ENCODE results near the gene BIRC6. TPM values are rescaled to one million over a fixed set of nuclear protein-coding genes. Genes with fewer than 3 reads are reported as not detected.
"Not testable (repeated sequence)": the region's sequence is repeated elsewhere in the genome, so short reads cannot be mapped to it uniquely, and the experiment has no call there.

BIRC6 gene
- total and polyA plus RNA-seq, 2 donors (not counting 1 experiment from before 2014, with no cell fraction given), result 41.7 to 166 TPM

DNA sequence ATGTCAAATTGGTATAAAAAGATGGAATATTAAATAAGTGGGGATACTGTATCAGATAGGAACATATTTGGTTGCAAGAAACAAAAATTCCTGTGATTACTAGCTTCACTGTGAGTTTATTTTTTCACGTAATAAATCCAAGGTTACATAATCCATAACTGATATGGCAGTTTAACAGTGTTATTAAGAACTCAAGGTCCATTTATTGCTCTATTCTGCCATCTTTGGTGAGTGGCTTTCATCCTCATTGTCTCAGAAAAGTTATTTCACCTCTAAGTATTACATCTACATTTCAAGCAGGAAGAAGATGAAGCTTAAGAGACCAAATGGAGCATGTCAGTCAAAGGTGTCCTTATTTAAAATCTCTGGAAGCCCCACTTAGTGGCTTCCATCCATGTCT lies 41.9 kb upstream of the BIRC6 start:
- no peak for ATAC-seq (ENCODE audit: low read depth)
- Mint-ChIP-seq H3K4me1 (no peaks in the 10 kb centered on the region), H3K9me3 (ENCODE audit: insufficient read depth) (no peaks in the 10 kb centered on the region), H3K27ac (no peak overlapping the region), H3K27me3 (no peaks in the 10 kb centered on the region), H3K4me3 (no peak overlapping the region)
- Histone ChIP-seq H3K4me1 (ENCODE audit: control insufficient read depth in 2 of 2, insufficient read depth in 2 of 2, low read length in 2 of 2) (no peaks in the 10 kb centered on the region), H2AFZ (ENCODE audit: insufficient read depth, low read depth, low read length, poor library complexity, severe bottlenecking) (no peak overlapping the region), H3K36me3 (replicated peaks in 1 of 2; ENCODE audit: control extremely low read depth in 1 of 2, control insufficient read depth in 1 of 2, extremely low read depth in 1 of 2, insufficient read depth in 2 of 2, low read length in 1 of 2) (peaks cover 1 to 5% of the 10 kb centered on the region in 2 experiments), H3K27me3 (replicated peaks in 1 of 4; ENCODE audit: control extremely low read depth in 1 of 4, control insufficient read depth in 3 of 4, insufficient read depth in 4 of 4, low read length in 3 of 4) (no peaks in the 10 kb centered on the region), H3K4me3 (ENCODE audit: control extremely low read depth in 1 of 5, extremely low read depth in 1 of 5, insufficient read depth in 1 of 5, low read depth in 2 of 5, low read length in 4 of 5) (no peak overlapping the region), H3K9me3 (ENCODE audit: control extremely low read depth in 1 of 3, control insufficient read depth in 2 of 3, insufficient read depth in 1 of 3, low read length in 2 of 3) (peaks cover 0 to 2% (median 0%) of the 10 kb centered on the region in 3 donors), H4K20me1 (ENCODE audit: control insufficient read depth, insufficient read depth, low read length, poor library complexity, severe bottlenecking) (no peaks in the 10 kb centered on the region), H3K79me2 (ENCODE audit: control insufficient read depth, insufficient read depth, low read length) (no peaks in the 10 kb centered on the region), H3K27ac (ENCODE audit: low read length in 2 of 2) (no peak overlapping the region), H3K4me2 (replicated peaks; ENCODE audit: low read depth, low read length, poor library complexity, severe bottlenecking) (no peak overlapping the region), H3K9ac (ENCODE audit: low read length) (no peak overlapping the region)
- WGBS (ENCODE audit: insufficient coverage), result no CpG with 5 or more reads among the region's 1 CpG
- no peak for DNase-seq
- TF ChIP-seq, protein P1, sequence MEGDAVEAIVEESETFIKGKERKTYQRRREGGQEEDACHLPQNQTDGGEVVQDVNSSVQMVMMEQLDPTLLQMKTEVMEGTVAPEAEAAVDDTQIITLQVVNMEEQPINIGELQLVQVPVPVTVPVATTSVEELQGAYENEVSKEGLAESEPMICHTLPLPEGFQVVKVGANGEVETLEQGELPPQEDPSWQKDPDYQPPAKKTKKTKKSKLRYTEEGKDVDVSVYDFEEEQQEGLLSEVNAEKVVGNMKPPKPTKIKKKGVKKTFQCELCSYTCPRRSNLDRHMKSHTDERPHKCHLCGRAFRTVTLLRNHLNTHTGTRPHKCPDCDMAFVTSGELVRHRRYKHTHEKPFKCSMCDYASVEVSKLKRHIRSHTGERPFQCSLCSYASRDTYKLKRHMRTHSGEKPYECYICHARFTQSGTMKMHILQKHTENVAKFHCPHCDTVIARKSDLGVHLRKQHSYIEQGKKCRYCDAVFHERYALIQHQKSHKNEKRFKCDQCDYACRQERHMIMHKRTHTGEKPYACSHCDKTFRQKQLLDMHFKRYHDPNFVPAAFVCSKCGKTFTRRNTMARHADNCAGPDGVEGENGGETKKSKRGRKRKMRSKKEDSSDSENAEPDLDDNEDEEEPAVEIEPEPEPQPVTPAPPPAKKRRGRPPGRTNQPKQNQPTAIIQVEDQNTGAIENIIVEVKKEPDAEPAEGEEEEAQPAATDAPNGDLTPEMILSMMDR (IDR thresholded peaks at IDR 0.05), result no peak
- TF ChIP-seq EZH2 (IDR thresholded peaks at IDR 0.05; ENCODE audit: borderline replicate concordance, insufficient read depth, low read depth, low read length, poor library complexity, severe bottlenecking), result no peak
- intact Hi-C loops (cut with micrococcal nuclease), result no loop called here
- CTCF ChIA-PET, result no interaction called here
- POLR2A ChIA-PET, result interaction anchor here (0.6 kb wide), 1 partner anchor 15 kb away, joined by 4 read pairs; no protein-coding TSS in a partner anchor

DNA sequence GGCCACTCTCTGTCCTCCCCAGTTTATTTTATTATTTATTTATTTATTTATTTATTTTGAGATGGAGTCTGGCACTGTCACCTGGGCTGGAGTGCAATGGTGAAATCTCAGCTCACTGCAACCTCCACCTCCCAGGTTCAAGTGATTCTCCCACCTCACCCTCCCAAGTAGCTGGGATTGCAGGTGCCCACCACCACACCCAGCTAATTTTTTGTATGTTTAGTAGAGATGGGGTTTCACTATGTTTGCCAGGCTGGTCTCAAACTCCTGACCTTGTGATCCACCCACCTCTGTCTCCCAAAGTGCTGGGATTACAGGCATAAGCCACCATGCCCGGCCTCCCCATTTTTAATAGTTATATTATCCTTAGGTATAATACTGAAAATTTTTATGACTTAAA lies 28.1 kb upstream of the BIRC6 start:
- H3K4me1 ChIP-seq (ENCODE audit: control insufficient read depth in 2 of 2, insufficient read depth in 2 of 2, low read length in 2 of 2); H3K4me3 Mint-ChIP-seq; POLR2A ChIA-PET; H3K27me3 ChIP-seq (replicated peaks in 1 of 4; ENCODE audit: control extremely low read depth in 1 of 4, control insufficient read depth in 3 of 4, insufficient read depth in 4 of 4, low read length in 3 of 4); intact Hi-C loops (cut with micrococcal nuclease); ATAC-seq (ENCODE audit: low read depth); CTCF ChIA-PET; H3K4me2 ChIP-seq (replicated peaks; ENCODE audit: low read depth, low read length, poor library complexity, severe bottlenecking); H3K9ac ChIP-seq (ENCODE audit: low read length); H3K27ac ChIP-seq (ENCODE audit: low read length in 2 of 2); H3K9me3 ChIP-seq (ENCODE audit: control extremely low read depth in 1 of 3, control insufficient read depth in 2 of 3, insufficient read depth in 1 of 3, low read length in 2 of 3); H3K4me3 ChIP-seq (ENCODE audit: control extremely low read depth in 1 of 5, extremely low read depth in 1 of 5, insufficient read depth in 1 of 5, low read depth in 2 of 5, low read length in 4 of 5); H3K27me3 Mint-ChIP-seq; H3K36me3 ChIP-seq (replicated peaks in 1 of 2; ENCODE audit: control extremely low read depth in 1 of 2, control insufficient read depth in 1 of 2, extremely low read depth in 1 of 2, insufficient read depth in 2 of 2, low read length in 1 of 2); H3K79me2 ChIP-seq (ENCODE audit: control insufficient read depth, insufficient read depth, low read length); DNase-seq; H3K4me1 Mint-ChIP-seq; H3K9me3 Mint-ChIP-seq (ENCODE audit: insufficient read depth); H3K27ac Mint-ChIP-seq; H2AFZ ChIP-seq (ENCODE audit: insufficient read depth, low read depth, low read length, poor library complexity, severe bottlenecking); H4K20me1 ChIP-seq (ENCODE audit: control insufficient read depth, insufficient read depth, low read length, poor library complexity, severe bottlenecking): not testable (repeated sequence)
- WGBS (ENCODE audit: insufficient coverage), result no CpG with 5 or more reads among the region's 1 CpG

- H3K27me3 Mint-ChIP-seq; H3K4me3 Mint-ChIP-seq; H3K9me3 ChIP-seq (ENCODE audit: control extremely low read depth in 1 of 3, control insufficient read depth in 2 of 3, insufficient read depth in 1 of 3, low read length in 2 of 3); H4K20me1 ChIP-seq (ENCODE audit: control insufficient read depth, insufficient read depth, low read length, poor library complexity, severe bottlenecking); H3K27me3 ChIP-seq (replicated peaks in 1 of 4; ENCODE audit: control extremely low read depth in 1 of 4, control insufficient read depth in 3 of 4, insufficient read depth in 4 of 4, low read length in 3 of 4); H3K9me3 Mint-ChIP-seq (ENCODE audit: insufficient read depth); CTCF ChIA-PET; H3K4me2 ChIP-seq (replicated peaks; ENCODE audit: low read depth, low read length, poor library complexity, severe bottlenecking); H3K36me3 ChIP-seq (replicated peaks in 1 of 2; ENCODE audit: control extremely low read depth in 1 of 2, control insufficient read depth in 1 of 2, extremely low read depth in 1 of 2, insufficient read depth in 2 of 2, low read length in 1 of 2); intact Hi-C loops (cut with micrococcal nuclease); DNase-seq; H3K9ac ChIP-seq (ENCODE audit: low read length); H3K79me2 ChIP-seq (ENCODE audit: control insufficient read depth, insufficient read depth, low read length); H3K27ac ChIP-seq (ENCODE audit: low read length in 2 of 2); H3K4me1 ChIP-seq (ENCODE audit: control insufficient read depth in 2 of 2, insufficient read depth in 2 of 2, low read length in 2 of 2); H3K27ac Mint-ChIP-seq; H3K4me3 ChIP-seq (ENCODE audit: control extremely low read depth in 1 of 5, extremely low read depth in 1 of 5, insufficient read depth in 1 of 5, low read depth in 2 of 5, low read length in 4 of 5); H2AFZ ChIP-seq (ENCODE audit: insufficient read depth, low read depth, low read length, poor library complexity, severe bottlenecking); H3K4me1 Mint-ChIP-seq; ATAC-seq (ENCODE audit: low read depth): not testable (repeated sequence)
- POLR2A ChIA-PET, result interaction anchor here (0.7 kb wide), 1 partner anchor 14 kb away, joined by 4 read pairs; no protein-coding TSS in a partner anchor
- 96% methylated on average over 11 of the region's 14 CpGs for WGBS (ENCODE audit: insufficient coverage)
These were observed 27.4 kb upstream of the BIRC6 start for GRCh38 chr2:32329180-32329980.
